HEK293 (cell line): ENCODE data around the gene RNASEH2A.

ENCODE experiments used
- KLF1 ChIP-seq: fragments of 450-650 bp; formaldehyde crosslinking; IDR thresholded peaks from 2 replicates; pipeline ENCODE4 v1.5.1; 2016; ENCODE audit warnings: missing biosample characterization, missing genetic modification characterization
- KLF16 ChIP-seq: fragments of 450-650 bp; formaldehyde crosslinking; IDR thresholded peaks from 2 replicates; pipeline ENCODE4 v1.5.1; 2017; ENCODE audit warnings: missing biosample characterization, missing genetic modification characterization
- MEIS1 ChIP-seq: sonication (generic); formaldehyde crosslinking; IDR thresholded peaks from 2 replicates; pipeline ENCODE4 v1.8.1; 2022; ENCODE audit warnings: missing genetic modification reagents, mild to moderate bottlenecking, borderline replicate concordance
- MZF1 ChIP-seq: fragments of 450-650 bp; formaldehyde crosslinking; IDR thresholded peaks from 2 replicates; pipeline ENCODE4 v1.5.1; 2017; ENCODE audit warnings: missing biosample characterization, missing genetic modification characterization, borderline replicate concordance
- RBAK ChIP-seq: fragments of 450-650 bp; formaldehyde crosslinking; IDR thresholded peaks from 2 replicates; pipeline ENCODE4 v1.5.1; 2016; ENCODE audit warnings: missing biosample characterization, missing genetic modification characterization
- ZBTB8A ChIP-seq: fragments of 450-650 bp; formaldehyde crosslinking; IDR thresholded peaks from 2 replicates; pipeline ENCODE4 v1.5.1; 2016; ENCODE audit warnings: missing biosample characterization, missing genetic modification characterization
- ZNF19 ChIP-seq: fragments of 450-650 bp; formaldehyde crosslinking; IDR thresholded peaks from 2 replicates; pipeline ENCODE4; 2016; ENCODE audit warnings: missing biosample characterization, missing genetic modification characterization, low read depth
- ZNF223 ChIP-seq: fragments of 450-650 bp; formaldehyde crosslinking; IDR thresholded peaks from 2 replicates; pipeline ENCODE4 v1.5.1; 2016; ENCODE audit warnings: missing biosample characterization, missing genetic modification characterization
- ZNF561 ChIP-seq: fragments of 450-650 bp; IDR thresholded peaks from 2 replicates; pipeline ENCODE4 v1.5.1; 2018; ENCODE audit warnings: missing biosample characterization, missing genetic modification characterization, borderline replicate concordance
- ZNF585B ChIP-seq: fragments of 450-650 bp; formaldehyde crosslinking; IDR thresholded peaks from 2 replicates; pipeline ENCODE4 v1.5.1; 2016; ENCODE audit warnings: missing biosample characterization, missing genetic modification characterization
- ZNF660 ChIP-seq: fragments of 450-650 bp; IDR thresholded peaks from 2 replicates; pipeline ENCODE4 v1.5.1; 2018; ENCODE audit warnings: missing biosample characterization, mild to moderate bottlenecking, missing genetic modification characterization
- ZNF670 ChIP-seq: fragments of 450-650 bp; formaldehyde crosslinking; IDR thresholded peaks from 2 replicates; pipeline ENCODE4 v1.5.1; 2016; ENCODE audit warnings: missing biosample characterization, missing genetic modification characterization, low read depth
- ZNF677 ChIP-seq: fragments of 450-650 bp; IDR thresholded peaks from 2 replicates; pipeline ENCODE4 v1.5.0; 2018; ENCODE audit warnings: missing biosample characterization, mild to moderate bottlenecking, missing genetic modification characterization, moderate library complexity
- TF ChIP-seq, protein P1 (sequence below): fragments of 450-650 bp; formaldehyde crosslinking; conservative IDR thresholded peaks from 2 replicates; pipeline ENCODE4 v1.5.1; 2016; ENCODE audit warnings: low read depth, missing biosample characterization, missing genetic modification characterization
- TF ChIP-seq, protein P2 (sequence below): fragments of 450-650 bp; IDR thresholded peaks from 2 replicates; pipeline ENCODE4 v1.5.1; 2018; ENCODE audit warnings: missing biosample characterization, mild to moderate bottlenecking, missing genetic modification characterization
- TF ChIP-seq, protein P3 (sequence below): fragments of 450-650 bp; formaldehyde crosslinking; optimal IDR thresholded peaks from 2 replicates; pipeline ENCODE3; 2016; ENCODE audit warnings: missing biosample characterization, mild to moderate bottlenecking, missing genetic modification characterization
- TF ChIP-seq, protein P4 (sequence below): fragments of 450-650 bp; formaldehyde crosslinking; IDR thresholded peaks from 2 replicates; pipeline ENCODE4 v1.5.1; 2016; ENCODE audit warnings: missing biosample characterization, missing genetic modification characterization, low read depth
- TF ChIP-seq, protein P5 (sequence below): fragments of 450-650 bp; formaldehyde crosslinking; IDR thresholded peaks from 2 replicates; pipeline ENCODE4 v1.5.1; 2016; ENCODE audit warnings: missing biosample characterization, missing genetic modification characterization
- TF ChIP-seq, protein P6 (sequence below): fragments of 450-650 bp; formaldehyde crosslinking; IDR thresholded peaks from 2 replicates; pipeline ENCODE4 v1.5.1; 2017; ENCODE audit warnings: missing biosample characterization, missing genetic modification characterization
- TF ChIP-seq, protein P7 (sequence below): fragments of 450-650 bp; formaldehyde crosslinking; IDR thresholded peaks from 2 replicates; pipeline ENCODE4 v1.5.1; 2016; ENCODE audit warnings: missing biosample characterization, missing genetic modification characterization
- TF ChIP-seq, protein P8 (sequence below): fragments of 450-650 bp; formaldehyde crosslinking; IDR thresholded peaks from 2 replicates; pipeline ENCODE4 v1.5.1; 2016; ENCODE audit warnings: missing biosample characterization, missing genetic modification characterization

RNASEH2A gene

DNA sequence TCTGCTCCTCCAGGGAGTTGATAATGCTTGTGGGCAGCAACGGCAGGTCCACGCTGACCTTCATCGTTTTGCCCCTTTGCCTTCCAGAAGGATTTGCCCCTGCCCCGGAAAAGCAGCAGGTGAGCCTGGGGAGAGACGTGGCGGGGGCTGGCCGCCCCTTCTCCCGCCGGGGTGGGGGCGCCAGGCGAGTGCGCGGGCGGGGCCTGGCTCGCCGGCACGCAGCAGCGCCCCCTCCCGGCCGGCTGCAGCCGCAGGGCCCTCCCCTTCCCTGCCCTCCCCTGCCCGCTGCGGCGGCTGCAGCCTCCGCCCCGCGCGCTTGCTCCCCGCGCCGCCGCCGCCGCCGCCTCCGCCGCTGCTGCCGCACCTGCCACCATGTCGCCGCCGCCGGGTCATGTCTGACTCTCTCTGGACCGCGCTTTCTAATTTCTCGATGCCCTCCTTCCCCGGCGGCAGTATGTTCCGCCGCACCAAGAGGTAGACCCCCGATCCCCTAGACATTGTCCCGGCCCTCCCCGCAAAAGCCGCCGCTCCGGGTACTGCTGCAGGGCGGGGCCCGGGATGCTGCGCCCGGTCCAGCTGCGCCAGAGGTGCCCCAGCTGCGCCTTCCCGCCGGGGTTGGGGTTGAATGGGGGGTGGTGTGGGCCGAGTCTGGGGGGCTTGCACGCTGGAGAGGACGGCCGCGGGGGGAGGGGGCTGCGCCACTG lies 31.9 kb downstream of the RNASEH2A start, which contains the start of gene MAST1 (continued):
- TF ChIP-seq, protein P1, sequence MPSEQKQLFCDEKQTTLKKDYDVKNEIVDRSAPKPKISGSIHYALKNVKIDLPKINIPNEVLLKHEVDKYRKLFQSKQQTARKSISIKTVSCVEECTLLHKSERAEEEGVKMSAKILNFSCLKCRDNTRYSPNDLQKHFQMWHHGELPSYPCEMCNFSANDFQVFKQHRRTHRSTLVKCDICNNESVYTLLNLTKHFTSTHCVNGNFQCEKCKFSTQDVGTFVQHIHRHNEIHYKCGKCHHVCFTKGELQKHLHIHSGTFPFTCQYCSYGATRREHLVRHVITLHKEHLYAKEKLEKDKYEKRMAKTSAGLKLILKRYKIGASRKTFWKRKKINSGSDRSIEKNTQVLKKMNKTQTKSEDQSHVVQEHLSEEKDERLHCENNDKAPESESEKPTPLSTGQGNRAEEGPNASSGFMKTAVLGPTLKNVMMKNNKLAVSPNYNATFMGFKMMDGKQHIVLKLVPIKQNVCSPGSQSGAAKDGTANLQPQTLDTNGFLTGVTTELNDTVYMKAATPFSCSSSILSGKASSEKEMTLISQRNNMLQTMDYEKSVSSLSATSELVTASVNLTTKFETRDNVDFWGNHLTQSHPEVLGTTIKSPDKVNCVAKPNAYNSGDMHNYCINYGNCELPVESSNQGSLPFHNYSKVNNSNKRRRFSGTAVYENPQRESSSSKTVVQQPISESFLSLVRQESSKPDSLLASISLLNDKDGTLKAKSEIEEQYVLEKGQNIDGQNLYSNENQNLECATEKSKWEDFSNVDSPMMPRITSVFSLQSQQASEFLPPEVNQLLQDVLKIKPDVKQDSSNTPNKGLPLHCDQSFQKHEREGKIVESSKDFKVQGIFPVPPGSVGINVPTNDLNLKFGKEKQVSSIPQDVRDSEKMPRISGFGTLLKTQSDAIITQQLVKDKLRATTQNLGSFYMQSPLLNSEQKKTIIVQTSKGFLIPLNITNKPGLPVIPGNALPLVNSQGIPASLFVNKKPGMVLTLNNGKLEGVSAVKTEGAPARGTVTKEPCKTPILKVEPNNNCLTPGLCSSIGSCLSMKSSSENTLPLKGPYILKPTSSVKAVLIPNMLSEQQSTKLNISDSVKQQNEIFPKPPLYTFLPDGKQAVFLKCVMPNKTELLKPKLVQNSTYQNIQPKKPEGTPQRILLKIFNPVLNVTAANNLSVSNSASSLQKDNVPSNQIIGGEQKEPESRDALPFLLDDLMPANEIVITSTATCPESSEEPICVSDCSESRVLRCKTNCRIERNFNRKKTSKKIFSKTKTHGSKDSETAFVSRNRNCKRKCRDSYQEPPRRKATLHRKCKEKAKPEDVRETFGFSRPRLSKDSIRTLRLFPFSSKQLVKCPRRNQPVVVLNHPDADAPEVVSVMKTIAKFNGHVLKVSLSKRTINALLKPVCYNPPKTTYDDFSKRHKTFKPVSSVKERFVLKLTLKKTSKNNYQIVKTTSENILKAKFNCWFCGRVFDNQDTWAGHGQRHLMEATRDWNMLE (tag by site-specific recombination) = no peak
- TF ChIP-seq, protein P2, sequence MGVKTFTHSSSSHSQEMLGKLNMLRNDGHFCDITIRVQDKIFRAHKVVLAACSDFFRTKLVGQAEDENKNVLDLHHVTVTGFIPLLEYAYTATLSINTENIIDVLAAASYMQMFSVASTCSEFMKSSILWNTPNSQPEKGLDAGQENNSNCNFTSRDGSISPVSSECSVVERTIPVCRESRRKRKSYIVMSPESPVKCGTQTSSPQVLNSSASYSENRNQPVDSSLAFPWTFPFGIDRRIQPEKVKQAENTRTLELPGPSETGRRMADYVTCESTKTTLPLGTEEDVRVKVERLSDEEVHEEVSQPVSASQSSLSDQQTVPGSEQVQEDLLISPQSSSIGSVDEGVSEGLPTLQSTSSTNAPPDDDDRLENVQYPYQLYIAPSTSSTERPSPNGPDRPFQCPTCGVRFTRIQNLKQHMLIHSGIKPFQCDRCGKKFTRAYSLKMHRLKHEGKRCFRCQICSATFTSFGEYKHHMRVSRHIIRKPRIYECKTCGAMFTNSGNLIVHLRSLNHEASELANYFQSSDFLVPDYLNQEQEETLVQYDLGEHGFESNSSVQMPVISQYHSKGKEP (tag by site-specific recombination) = peak; percentile 71; the same call in 1 of the 2 replicates
- TF ChIP-seq, protein P3, sequence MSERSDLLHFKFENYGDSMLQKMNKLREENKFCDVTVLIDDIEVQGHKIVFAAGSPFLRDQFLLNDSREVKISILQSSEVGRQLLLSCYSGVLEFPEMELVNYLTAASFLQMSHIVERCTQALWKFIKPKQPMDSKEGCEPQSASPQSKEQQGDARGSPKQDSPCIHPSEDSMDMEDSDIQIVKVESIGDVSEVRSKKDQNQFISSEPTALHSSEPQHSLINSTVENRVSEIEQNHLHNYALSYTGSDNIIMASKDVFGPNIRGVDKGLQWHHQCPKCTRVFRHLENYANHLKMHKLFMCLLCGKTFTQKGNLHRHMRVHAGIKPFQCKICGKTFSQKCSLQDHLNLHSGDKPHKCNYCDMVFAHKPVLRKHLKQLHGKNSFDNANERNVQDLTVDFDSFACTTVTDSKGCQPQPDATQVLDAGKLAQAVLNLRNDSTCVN (tag by site-specific recombination) = peak; percentile 63
- 0 out of 2 replicates have a peak, but pooled peaks have one; percentile 17 for TF ChIP-seq ZNF677 (tag by site-specific recombination)
- TF ChIP-seq, protein P4, sequence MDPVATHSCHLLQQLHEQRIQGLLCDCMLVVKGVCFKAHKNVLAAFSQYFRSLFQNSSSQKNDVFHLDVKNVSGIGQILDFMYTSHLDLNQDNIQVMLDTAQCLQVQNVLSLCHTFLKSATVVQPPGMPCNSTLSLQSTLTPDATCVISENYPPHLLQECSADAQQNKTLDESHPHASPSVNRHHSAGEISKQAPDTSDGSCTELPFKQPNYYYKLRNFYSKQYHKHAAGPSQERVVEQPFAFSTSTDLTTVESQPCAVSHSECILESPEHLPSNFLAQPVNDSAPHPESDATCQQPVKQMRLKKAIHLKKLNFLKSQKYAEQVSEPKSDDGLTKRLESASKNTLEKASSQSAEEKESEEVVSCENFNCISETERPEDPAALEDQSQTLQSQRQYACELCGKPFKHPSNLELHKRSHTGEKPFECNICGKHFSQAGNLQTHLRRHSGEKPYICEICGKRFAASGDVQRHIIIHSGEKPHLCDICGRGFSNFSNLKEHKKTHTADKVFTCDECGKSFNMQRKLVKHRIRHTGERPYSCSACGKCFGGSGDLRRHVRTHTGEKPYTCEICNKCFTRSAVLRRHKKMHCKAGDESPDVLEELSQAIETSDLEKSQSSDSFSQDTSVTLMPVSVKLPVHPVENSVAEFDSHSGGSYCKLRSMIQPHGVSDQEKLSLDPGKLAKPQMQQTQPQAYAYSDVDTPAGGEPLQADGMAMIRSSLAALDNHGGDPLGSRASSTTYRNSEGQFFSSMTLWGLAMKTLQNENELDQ (tag by site-specific recombination) = no peak
- no peak for TF ChIP-seq ZNF670
- TF ChIP-seq, protein P5, sequence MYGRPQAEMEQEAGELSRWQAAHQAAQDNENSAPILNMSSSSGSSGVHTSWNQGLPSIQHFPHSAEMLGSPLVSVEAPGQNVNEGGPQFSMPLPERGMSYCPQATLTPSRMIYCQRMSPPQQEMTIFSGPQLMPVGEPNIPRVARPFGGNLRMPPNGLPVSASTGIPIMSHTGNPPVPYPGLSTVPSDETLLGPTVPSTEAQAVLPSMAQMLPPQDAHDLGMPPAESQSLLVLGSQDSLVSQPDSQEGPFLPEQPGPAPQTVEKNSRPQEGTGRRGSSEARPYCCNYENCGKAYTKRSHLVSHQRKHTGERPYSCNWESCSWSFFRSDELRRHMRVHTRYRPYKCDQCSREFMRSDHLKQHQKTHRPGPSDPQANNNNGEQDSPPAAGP = no peak
- no peak for TF ChIP-seq ZNF585B (tag by site-specific recombination)
- TF ChIP-seq MEIS1 (CRISPR knock-in tag) = no peak
- TF ChIP-seq ZBTB8A (tag by site-specific recombination) = 0 out of 2 replicates have a peak, but pooled peaks have one; percentile 22
- no peak for TF ChIP-seq MZF1
- peak; percentile 44 for TF ChIP-seq KLF1 (tag by site-specific recombination)
- no peak for TF ChIP-seq ZNF561 (tag by site-specific recombination)
- TF ChIP-seq, protein P6, sequence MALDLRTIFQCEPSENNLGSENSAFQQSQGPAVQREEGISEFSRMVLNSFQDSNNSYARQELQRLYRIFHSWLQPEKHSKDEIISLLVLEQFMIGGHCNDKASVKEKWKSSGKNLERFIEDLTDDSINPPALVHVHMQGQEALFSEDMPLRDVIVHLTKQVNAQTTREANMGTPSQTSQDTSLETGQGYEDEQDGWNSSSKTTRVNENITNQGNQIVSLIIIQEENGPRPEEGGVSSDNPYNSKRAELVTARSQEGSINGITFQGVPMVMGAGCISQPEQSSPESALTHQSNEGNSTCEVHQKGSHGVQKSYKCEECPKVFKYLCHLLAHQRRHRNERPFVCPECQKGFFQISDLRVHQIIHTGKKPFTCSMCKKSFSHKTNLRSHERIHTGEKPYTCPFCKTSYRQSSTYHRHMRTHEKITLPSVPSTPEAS (tag by site-specific recombination) = no peak
- TF ChIP-seq, protein P7, sequence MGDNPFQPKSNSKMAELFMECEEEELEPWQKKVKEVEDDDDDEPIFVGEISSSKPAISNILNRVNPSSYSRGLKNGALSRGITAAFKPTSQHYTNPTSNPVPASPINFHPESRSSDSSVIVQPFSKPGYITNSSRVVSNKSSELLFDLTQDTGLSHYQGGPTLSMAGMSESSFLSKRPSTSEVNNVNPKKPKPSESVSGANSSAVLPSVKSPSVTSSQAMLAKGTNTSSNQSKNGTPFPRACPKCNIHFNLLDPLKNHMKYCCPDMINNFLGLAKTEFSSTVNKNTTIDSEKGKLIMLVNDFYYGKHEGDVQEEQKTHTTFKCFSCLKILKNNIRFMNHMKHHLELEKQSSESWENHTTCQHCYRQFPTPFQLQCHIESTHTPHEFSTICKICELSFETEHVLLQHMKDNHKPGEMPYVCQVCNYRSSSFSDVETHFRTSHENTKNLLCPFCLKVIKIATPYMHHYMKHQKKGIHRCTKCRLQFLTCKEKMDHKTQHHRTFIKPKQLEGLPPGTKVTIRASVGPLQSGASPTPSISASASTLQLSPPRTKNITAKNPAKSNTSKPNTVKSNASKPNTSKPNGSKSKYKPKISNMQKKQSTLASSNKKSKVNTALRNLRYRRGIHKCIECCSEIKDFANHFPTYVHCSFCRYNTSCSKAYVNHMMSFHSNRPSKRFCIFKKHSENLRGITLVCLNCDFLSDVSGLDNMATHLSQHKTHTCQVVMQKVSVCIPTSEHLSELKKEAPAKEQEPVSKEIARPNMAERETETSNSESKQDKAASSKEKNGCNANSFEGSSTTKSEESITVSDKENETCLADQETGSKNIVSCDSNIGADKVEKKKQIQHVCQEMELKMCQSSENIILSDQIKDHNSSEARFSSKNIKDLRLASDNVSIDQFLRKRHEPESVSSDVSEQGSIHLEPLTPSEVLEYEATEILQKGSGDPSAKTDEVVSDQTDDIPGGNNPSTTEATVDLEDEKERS = no peak
- no peak for TF ChIP-seq ZNF223 (tag by site-specific recombination)
- TF ChIP-seq RBAK = no peak
- no peak for TF ChIP-seq KLF16 (tag by site-specific recombination)
- no peak; the same call in 1 of the 2 replicates for TF ChIP-seq ZNF660 (tag by site-specific recombination)
- TF ChIP-seq ZNF19 (tag by site-specific recombination) = no peak
- TF ChIP-seq, protein P8, sequence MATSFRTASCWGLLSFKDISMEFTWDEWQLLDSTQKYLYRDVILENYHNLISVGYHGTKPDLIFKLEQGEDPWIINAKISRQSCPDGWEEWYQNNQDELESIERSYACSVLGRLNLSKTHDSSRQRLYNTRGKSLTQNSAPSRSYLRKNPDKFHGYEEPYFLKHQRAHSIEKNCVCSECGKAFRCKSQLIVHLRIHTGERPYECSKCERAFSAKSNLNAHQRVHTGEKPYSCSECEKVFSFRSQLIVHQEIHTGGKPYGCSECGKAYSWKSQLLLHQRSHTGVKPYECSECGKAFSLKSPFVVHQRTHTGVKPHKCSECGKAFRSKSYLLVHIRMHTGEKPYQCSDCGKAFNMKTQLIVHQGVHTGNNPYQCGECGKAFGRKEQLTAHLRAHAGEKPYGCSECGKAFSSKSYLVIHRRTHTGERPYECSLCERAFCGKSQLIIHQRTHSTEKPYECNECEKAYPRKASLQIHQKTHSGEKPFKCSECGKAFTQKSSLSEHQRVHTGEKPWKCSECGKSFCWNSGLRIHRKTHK (tag by site-specific recombination) = no peak
